Stimulated activated CD4-positive, alpha-beta T cell treated with anti-CD3 and anti-CD28 coated beads, Interleukin-12 subunit alpha, Interleukin-12 subunit beta, amount 100 ng/mL, for 4 hours (primary cell): Measurements from ENCODE around the gene ACVRL1.

Experiments used
- DNase-seq: peaks from one replicate; pipeline ENCODE4 v3.0.0-alpha.2; 2020

The ACVRL1 gene

DNA sequence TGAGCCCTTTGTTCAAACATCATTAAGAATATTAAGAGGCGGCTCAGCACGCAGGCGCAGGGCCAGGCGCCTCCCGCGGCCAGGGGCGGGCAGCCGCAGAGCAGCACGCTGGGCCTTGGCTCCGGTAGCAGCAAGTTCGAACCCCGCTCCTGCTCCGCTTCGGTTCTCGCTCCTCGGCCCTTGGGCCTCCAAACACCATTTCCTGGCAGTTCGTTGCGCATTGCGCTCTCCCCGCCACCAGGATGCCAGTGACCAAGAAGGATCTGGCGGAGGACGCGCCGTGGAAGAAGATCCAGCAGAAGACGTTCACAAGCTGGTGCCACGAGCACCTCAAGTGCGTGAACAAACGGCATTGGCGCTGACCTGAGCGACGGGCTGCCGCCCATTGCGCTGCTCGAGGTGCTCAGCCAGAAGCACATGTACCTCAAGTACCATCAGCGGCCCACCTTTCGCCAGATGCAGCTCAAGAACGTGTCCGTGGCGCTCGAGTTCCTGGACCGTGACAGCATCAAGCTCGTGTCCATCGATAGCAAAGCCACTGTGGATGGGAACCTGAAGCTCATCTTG lies 6.9 kb upstream of the ACVRL1 start:
- no peak for DNase-seq

DNA sequence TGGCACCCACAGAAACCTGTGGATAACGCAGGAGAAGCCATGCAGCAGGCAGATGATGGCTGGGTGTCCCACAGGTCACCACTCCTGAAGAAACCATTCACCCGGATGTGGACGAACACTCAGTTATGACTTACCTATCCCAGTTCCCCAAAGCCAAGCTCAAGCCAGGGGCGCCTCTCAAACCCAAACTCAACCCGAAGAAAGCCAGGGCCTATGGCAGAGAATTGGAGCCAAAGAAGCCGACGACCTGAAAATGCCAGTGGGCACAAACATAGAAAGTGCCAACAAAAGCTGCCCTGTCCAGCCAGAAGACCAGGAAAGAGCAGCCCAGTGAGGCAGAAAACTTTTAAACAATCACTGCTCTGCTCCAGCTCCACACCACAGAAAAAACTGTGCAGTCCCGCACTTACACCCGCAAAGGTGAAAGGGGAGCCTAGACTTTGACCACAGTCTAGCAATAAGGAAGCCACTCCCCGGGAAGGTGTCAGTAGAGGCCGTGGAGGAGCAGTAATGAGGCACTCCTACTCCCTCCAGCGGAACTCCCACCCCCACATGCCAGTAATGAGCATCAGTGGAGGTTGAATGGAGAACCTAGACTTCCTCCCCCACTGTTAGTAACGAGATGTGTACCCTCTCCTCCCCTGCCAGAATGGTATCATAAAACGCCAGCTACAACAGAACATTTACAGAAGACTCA lies 6.0 kb upstream of the ACVRL1 start:
- no peak for DNase-seq

DNA sequence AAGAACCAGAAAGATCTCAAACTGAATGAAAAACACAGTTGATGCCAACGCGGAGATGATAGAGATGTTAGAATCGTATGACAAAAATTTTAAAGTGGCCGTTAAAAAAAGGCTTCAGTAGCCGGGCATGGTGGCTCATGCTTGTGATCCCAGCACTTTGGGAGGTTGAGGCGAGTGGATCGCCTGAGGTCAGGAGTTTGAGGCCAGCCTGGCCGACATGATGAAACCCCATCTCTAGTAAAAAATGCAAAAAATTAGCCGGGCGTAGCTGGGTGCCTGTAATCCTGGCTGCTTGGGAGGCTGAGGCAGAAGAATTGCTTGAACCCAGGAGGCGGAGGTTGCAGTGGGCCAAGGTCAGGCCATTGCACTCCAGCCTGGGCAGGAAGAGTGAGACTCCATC lies 5.4 kb upstream of the ACVRL1 start:
- DNase-seq: no peak

DNA sequence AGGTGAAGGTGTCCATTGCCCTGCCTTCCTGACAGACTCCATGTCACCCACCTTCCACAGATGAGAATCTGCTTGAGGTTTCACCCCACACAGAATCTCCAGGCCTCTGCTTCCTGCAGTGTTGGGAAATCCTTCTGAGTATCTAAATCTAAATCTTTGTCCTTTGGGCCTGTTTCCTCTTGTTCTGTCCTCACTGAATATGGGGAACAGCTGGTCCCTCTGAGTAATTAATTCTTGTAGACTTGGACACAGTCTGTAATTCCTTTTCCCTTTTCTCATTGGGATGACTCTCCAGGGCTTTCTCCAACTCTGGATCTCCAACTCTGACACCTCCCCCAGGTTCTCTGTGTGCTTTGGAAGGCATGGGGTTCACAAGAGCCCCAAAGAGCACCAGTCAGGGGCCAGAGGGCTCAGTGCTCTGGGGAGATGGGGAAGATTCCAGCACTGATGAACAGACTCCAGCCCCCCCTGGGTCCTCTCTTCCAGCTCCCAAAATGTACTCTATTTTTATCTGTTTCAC lies 2.3 kb upstream of the ACVRL1 start:
- no peak for DNase-seq

DNA sequence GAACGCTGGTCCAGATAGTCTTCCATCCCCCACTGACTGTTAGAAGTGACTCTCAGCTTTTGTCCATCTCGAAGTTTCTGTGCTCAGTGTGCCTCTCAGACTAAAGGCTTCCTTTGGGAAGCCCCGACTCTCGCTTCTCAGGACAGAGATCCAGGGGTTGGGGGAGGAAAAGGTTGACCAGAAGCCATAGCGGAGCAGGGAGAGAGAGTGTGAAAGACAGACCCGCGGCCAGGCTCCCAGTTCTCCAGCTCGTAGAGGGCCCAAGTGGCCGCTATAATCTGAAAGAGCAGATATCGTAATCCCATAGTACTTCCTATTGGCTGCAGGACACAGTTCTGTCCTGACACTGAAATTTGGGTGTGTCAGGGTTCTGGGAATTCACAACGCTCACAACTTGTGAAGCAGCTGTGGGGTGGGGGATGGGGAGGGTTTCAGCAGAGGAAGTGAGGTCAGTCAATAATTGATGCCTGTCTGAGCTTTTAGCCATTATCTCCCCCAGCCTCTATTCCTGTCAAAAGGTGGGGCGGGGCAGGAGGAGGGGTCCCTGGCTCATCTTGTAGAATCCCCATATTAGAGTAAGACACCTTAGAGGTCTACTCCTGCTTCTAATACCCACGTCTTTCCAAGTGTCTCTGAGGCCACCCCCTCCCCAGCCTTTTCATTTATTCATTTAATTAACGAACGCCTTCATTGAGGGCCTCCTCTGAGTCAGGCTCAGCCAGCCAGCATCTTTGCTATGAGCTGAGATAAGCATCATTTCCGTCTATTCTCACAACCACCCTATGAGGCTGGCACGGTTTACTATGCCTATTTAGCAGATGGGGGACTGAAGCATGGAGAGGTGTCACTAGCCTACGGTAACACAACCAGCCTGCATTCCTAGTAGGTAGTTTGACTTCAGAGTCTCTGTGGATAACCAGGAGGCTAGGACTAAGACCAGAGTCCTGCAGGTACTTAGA lies 1.6 kb upstream of the ACVRL1 start:
- DNase-seq: no peak

DNA sequence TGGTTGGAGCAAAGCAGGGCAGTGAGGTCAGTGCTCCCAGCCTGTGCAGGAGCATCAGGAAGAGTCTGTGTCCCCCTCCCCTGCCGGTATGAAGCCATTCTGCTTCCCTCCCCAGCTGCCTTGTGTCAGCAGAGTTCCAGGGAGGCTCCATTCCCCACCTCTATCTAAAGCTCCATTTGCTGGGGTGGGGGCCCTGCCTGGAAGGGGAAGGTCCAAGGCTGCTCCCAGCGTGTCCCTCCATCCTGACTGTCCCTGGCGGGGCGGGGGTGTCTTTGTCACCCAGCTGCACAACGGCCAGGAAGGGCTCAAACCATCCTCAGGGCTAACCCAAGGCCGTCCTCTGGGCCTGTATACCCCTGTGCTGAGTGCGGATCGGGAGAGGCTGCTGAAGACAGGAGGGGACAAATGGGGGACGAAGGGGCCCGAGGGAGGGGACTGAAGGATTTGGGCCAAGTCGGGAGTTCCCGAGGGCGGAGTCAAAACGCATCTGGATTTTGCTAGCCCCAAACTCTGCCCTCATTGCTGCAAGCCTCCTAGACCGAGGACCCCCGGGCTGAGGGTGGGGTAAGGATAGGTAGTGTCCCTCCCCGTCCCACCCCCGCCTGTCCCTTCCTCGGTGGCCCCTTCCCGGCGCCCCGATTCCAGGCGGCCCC lies 748 bp upstream of the ACVRL1 start:
- DNase-seq: no peak

DNA sequence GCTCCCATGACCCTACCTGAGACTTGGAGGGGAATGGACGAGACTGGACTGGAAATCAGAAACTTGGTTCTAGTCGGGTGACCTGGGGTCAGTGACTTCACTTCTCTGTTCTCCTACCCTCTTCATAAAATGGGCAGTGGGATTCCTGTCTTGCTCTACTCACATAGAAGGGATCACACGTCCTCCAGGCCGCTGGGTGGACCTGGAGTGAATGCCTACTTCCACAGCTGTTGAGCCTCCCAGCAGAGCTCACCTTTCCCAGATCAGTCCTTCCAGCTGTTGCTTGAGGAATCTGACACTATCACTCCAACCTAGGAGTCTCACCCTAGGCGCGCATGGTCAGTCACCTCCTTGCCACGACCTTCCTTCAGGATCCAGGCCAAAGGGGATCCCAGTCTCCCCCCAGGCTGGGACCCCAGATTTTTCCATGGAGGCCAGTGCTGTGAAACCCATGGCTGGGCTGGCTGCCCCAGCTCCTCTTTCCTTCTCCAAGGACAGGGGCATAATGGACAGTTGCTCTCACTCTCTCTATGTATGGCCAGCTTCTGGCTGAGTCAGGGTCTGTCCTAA lies 637 bp downstream of the ACVRL1 start:
- no peak for DNase-seq

DNA sequence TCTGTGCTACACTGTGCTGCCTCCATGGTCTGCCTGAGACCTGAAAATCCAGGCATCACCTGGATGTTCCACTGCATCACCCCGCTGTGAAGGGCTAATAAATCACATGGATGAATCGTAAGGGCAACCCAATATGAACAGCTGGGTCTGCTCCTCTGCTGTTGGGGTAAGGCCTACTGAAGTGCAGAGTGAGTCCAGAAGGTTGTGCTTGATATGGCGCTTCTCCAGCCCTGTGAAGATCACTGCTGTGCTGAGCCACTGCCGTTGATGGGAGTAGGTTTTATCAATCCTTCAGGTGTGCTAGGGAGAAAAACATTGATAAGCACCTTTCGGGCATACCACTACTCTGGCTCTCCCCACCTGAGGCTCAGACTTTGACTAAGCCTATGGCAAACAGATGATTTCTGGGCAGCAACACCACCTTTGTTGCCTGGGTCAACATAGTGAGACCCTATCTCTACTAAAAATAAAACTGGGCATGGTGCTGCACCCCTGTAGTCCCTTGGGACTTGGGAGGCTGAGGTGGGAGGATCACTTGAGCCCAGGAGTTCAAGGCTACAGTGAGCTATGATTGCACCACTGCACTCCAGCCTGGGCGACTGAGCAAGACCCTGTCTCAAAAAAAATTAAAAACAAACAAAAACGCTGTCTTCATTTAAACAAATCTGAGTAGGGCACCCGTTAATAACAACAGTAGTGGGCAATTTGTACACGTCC lies 1.7 kb downstream of the ACVRL1 start:
- no peak for DNase-seq

DNA sequence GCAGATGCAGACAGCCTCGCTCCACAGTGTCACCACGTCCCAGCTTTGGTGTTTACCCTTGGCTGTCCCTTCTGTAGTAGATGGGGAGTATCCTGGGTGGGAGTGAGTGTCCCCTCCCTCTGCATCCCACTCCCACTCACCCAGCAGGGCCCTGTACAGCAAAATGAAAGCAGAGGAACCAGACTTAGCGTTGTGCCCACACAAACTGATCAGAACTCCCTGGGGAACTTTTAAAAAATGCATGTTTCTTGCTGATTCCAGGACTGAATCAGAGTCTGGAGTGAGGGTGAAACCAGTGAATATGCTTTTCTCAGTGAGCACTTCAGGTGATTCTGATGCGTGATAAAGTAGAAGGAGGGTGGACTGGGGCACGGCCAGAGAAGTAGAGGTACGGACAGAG lies 2.9 kb downstream of the ACVRL1 start:
- DNase-seq: no peak

DNA sequence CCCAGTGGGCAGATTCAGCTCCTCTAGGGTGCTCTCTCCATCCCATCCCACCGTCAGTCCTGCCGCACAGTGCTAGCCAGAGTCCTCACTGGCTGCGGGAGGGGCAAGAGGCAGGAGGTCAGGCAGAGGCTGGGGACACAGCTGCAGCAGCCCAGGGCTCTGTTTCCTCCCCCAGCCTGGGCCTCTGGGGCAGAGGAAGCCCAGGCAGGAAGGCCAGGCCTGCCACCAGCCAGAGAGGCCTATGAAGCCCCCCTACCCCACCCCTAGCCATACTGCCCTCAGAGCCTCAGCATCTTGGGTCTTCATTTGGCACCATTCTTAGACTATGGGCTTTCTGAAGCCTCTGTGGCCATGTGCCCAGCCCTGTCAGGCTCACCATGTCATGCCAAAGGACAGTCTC lies 3.4 kb downstream of the ACVRL1 start:
- no peak for DNase-seq

DNA sequence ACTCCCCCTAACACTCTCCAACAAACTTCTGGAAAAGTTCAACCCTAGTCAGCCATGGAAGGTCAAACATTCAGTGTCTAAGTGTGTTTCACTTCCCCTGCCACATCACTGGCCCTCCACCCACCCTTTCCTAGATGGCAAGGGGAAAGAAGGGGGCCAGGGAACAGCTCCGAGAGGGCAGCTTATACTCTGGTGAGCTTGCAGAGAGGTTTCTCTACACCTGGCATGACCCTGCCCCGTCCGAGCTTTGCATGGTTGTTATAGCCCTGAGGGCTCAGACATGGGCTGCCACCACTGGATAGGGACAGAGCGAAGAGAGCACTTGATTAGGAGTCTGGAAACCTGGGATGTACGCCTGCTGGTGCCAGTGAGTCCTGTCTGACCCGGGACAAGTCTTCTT lies 4.0 kb downstream of the ACVRL1 start:
- DNase-seq: no peak

DNA sequence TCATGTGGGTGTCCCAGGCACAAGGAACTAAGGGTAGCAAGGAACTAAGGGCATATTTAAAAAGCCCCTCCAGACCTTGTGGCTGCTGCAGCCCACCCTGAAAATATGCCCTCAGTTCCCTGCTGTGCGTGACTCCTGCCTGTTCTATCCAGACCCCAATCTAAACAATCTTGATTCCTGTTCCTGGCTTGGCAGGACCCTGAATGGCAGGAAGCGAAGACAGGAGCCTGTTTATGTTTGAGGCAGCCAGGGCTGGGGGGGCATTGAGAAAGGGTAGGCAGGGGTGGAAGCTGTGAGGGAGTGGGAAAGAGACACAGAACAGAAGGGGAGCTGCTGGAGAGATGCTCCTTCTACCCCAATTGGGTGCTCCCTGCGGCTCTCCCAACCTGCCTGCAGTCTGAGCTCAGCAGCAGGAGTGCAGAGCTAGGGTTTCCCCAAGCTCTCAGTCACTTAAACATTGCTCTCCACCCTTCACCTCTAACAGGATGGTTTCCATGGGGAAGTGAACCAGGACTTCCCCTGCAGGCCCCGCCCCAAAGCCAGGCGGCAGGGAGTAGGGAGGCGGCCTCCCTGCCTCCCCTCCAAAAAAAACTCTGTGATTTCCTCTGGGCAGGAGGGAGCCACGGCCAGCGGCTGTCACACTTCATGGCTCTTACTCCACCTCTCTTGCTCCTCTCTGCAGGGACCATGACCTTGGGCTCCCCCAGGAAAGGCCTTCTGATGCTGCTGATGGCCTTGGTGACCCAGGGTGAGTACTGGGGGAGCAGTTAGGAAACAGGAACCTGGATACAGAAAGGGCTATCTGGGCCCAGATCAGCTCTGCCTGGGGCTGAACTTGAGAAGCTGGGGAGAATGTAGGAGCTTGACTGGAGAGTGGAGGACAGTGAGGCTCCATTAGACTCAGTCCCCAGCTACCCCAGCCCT lies 4.7 kb downstream of the ACVRL1 start:
- no peak for DNase-seq

DNA sequence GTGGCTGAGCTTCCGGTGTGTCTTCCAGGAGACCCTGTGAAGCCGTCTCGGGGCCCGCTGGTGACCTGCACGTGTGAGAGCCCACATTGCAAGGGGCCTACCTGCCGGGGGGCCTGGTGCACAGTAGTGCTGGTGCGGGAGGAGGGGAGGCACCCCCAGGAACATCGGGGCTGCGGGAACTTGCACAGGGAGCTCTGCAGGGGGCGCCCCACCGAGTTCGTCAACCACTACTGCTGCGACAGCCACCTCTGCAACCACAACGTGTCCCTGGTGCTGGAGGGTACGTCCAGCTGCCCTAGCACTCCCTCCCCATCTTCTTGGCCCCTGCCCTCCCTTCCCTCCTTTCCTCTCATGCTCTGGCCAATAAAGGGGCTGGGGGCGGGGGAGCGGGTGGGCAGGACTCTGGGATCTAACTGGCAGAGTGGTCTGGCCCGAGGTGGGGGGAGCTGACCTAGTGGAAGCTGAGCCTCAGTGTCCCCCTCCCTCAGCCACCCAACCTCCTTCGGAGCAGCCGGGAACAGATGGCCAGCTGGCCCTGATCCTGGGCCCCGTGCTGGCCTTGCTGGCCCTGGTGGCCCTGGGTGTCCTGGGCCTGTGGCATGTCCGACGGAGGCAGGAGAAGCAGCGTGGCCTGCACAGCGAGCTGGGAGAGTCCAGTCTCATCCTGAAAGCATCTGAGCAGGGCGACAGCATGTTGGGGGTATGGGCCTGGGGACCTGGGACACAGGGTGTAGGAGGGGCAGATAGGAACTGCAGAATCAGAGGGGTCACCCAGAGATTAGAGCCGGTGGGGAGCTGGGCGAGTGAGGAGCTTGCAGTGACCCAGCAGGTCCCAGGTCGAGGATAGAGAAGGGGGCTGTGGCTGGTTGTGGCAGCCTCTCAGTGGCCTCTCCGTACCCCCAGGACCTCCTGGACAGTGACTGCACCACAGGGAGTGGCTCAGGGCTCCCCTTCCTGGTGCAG lies 6.0 kb downstream of the ACVRL1 start:
- DNase-seq: no peak

DNA sequence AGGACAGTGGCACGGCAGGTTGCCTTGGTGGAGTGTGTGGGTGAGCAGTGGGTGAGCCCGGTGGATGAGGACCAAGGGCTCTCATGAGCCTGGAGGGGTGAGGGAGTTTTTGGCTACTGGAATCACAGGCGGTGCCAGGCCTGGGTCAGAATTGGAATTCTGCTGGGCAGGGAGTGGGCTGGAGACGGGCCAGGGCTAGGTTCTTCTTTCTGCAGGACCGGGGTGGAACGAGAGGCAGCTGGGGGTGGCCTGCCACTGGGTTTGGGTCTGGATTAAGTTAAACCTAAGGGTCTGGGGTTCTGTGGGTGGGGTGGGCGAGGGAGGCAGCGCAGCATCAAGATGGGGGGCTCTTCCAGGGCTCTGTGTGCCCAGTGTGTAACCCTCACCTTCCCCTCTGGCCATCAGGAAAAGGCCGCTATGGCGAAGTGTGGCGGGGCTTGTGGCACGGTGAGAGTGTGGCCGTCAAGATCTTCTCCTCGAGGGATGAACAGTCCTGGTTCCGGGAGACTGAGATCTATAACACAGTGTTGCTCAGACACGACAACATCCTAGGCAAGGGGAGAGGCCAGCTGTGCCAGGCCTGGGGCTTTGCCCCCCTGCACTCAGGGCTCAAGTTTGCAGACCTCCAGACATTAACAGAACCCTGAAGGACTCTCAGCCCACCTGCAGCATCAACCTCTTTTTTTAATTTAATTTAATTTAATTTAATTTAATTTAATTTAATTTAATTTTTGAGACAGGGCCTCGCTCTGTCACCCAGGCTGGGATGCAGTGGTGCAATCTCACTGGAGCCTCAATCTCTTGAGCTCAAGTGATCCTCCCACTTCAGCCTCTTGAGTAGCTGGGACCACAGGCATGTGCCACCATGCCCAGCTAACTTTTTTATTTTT lies 7.0 kb downstream of the ACVRL1 start:
- no peak for DNase-seq

DNA sequence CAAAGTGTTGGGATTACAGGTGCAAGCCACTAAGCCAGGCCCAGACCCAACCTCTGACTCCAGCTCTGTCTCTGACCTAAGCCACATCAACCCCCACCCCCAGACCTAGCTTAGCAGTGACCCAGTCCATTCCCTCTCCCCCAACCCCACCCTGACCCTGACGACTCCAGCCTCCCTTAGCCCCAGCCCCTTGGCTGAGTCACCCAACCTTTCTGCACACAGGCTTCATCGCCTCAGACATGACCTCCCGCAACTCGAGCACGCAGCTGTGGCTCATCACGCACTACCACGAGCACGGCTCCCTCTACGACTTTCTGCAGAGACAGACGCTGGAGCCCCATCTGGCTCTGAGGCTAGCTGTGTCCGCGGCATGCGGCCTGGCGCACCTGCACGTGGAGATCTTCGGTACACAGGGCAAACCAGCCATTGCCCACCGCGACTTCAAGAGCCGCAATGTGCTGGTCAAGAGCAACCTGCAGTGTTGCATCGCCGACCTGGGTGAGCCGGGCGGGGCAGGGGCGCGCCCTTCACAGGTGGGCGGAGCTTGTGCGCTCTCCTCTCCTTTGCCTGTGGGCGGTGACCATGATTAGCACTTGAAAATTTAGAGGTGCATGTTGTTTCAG lies 7.8 kb downstream of the ACVRL1 start:
- DNase-seq: no peak

DNA sequence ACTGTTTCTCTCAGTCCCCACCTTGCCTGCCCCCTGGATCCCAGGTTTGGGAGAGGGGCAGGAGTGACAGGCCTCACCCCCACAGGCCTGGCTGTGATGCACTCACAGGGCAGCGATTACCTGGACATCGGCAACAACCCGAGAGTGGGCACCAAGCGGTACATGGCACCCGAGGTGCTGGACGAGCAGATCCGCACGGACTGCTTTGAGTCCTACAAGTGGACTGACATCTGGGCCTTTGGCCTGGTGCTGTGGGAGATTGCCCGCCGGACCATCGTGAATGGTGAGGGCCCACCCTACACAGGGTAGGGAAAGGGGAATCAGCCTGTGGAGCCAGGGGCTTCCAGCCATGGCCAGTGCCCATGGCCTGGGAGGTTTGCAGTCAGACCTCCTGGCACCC lies 8.6 kb downstream of the ACVRL1 start:
- no peak for DNase-seq

DNA sequence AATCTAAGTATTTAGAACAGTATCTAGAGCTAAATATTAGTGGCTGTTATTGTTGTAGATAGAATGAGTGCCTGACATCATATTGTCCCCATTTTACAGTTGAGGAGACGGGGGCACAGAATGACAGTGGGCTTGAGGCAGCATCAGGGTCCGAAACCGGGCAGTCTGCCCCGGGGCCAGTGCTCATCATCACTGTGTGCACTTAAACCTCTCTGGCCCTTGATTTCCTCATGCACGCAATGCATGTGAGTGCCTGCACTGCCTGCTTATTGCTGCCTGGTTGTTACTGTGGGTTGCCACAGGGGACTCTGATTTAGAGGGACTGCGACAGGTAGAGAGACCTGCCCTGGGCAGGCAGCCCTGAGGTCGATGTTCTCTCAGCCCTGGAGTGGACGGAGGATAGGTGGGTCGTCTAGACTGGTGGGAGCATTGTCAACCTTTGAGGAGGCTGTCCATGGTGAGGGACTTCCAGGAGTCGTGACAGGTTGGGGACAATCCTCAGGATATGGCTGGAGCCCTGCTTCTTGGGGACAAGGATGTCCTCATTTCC lies 9.8 kb downstream of the ACVRL1 start:
- DNase-seq: no peak
